NB4 (cell line): ENCODE results near the gene CCNY.

Source experiments
- CTCF ChIP-seq: IDR thresholded peaks from one replicate; pipeline ENCODE4 v1.5.1; 2012; ENCODE audit warnings: low read depth, low read length
- MAX ChIP-seq: IDR thresholded peaks from 2 replicates; pipeline ENCODE4 v1.6.1; 2011; ENCODE audit warnings: low read depth, low read length
- POLR2A ChIP-seq: IDR thresholded peaks from 2 replicates; pipeline ENCODE4 v1.6.1; 2011; ENCODE audit warnings: mild to moderate bottlenecking; ENCODE audit not compliant: insufficient read length; ENCODE audit errors: extremely low read depth

- TF ChIP-seq CTCF (no peak), POLR2A (no peak), MAX (no peak)
These were observed 242.8 kb downstream of the CCNY start for GRCh38 chr10:35579116-35579515.
